BLaER1 (cell line): ENCODE data around the gene ZAR1L.

Source experiments
- H3K27ac ChIP-seq: shearing (Covaris generic); formaldehyde crosslinking; 2 replicates; pipeline ENCODE4 v1.8.1; 2022
- H3K27me3 ChIP-seq: shearing (Covaris generic); formaldehyde crosslinking; 2 replicates; pipeline ENCODE4 v1.8.1; 2022
- H3K36me3 ChIP-seq: shearing (Covaris generic); formaldehyde crosslinking; 2 replicates; pipeline ENCODE4 v1.8.1; 2022
- H3K4me1 ChIP-seq: shearing (Covaris generic); formaldehyde crosslinking; 2 replicates; pipeline ENCODE4 v1.8.1; 2022
- H3K4me2 ChIP-seq: shearing (Covaris generic); formaldehyde crosslinking; 2 replicates; pipeline ENCODE4 v1.8.1; 2022
- H3K4me3 ChIP-seq: shearing (Covaris generic); formaldehyde crosslinking; 2 replicates; pipeline ENCODE4 v1.8.1; 2022
- H3K9ac ChIP-seq: shearing (Covaris generic); formaldehyde crosslinking; 2 replicates; pipeline ENCODE4 v1.8.1; 2022
- H3K9me3 ChIP-seq: shearing (Covaris generic); formaldehyde crosslinking; 2 replicates; pipeline ENCODE4 v1.8.1; 2022
- H4K20me1 ChIP-seq: shearing (Covaris generic); formaldehyde crosslinking; 2 replicates; pipeline ENCODE4 v1.8.1; 2022
- Cebpa-rat ChIP-seq: shearing (Covaris generic); IDR thresholded peaks from 2 replicates; pipeline ENCODE4 v1.8.1; 2022

The ZAR1L gene

GRCh38 chr13:32305646-32306045 lies 9.5 kb downstream of the ZAR1L start:
- no peak for TF ChIP-seq Cebpa-rat
- Histone ChIP-seq H4K20me1 (no peaks in the 10 kb centered on the region), H3K9ac (no peak overlapping the region), H3K4me3 (no peak overlapping the region), H3K4me2 (no peak overlapping the region), H3K27me3 (no peaks in the 10 kb centered on the region), H3K36me3 (no peaks in the 10 kb centered on the region), H3K27ac (no peak overlapping the region), H3K9me3 (no peaks in the 10 kb centered on the region), H3K4me1 (peaks cover 18% of the 10 kb centered on the region)

- H3K27me3 ChIP-seq: no peaks in the 10 kb centered on the region
- no peak for TF ChIP-seq Cebpa-rat
Measured at GRCh38 chr13:32302461-32302860, 12.7 kb downstream of the ZAR1L start.

GRCh38 chr13:32300920-32301319 lies 14.2 kb downstream of the ZAR1L start:
- H3K4me2 ChIP-seq: no peak overlapping the region
- no peak for TF ChIP-seq Cebpa-rat
- H4K20me1 ChIP-seq: no peaks in the 10 kb centered on the region
- no peaks in the 10 kb centered on the region for H3K36me3 ChIP-seq
- no peaks in the 10 kb centered on the region for H3K9me3 ChIP-seq
- H3K4me3 ChIP-seq: no peak overlapping the region
- H3K9ac ChIP-seq: no peak overlapping the region
- H3K27ac ChIP-seq: no peak overlapping the region
- no peaks in the 10 kb centered on the region for H3K4me1 ChIP-seq
- H3K27me3 ChIP-seq: no peaks in the 10 kb centered on the region

More at GRCh38 chr13:32302461-32302860, 12.7 kb downstream of the ZAR1L start:
- Histone ChIP-seq H4K20me1 (no peaks in the 10 kb centered on the region), H3K9ac (no peak overlapping the region), H3K4me3 (no peak overlapping the region), H3K4me2 (no peak overlapping the region), H3K4me1 (no peaks in the 10 kb centered on the region), H3K36me3 (no peaks in the 10 kb centered on the region), H3K27ac (no peak overlapping the region), H3K9me3 (no peaks in the 10 kb centered on the region)

GRCh38 chr13:32300406-32300805 lies 14.8 kb downstream of the ZAR1L start:
- Histone ChIP-seq H3K4me2 (no peak overlapping the region), H4K20me1 (no peaks in the 10 kb centered on the region), H3K27ac (no peak overlapping the region), H3K4me3 (no peak overlapping the region), H3K27me3 (no peaks in the 10 kb centered on the region), H3K36me3 (no peaks in the 10 kb centered on the region), H3K9ac (no peak overlapping the region), H3K9me3 (no peaks in the 10 kb centered on the region), H3K4me1 (no peaks in the 10 kb centered on the region)
- TF ChIP-seq Cebpa-rat: no peak

GRCh38 chr13:32299893-32300292 lies 15.3 kb downstream of the ZAR1L start:
- Histone ChIP-seq H3K4me2 (no peak overlapping the region), H3K9me3 (no peaks in the 10 kb centered on the region), H3K36me3 (no peaks in the 10 kb centered on the region), H3K4me1 (no peaks in the 10 kb centered on the region), H3K27ac (no peak overlapping the region), H4K20me1 (no peaks in the 10 kb centered on the region), H3K27me3 (no peaks in the 10 kb centered on the region), H3K9ac (no peak overlapping the region), H3K4me3 (no peak overlapping the region)
- TF ChIP-seq Cebpa-rat: no peak

- Histone ChIP-seq H3K36me3 (no peaks in the 10 kb centered on the region), H3K4me3 (no peak overlapping the region), H3K4me2 (no peak overlapping the region), H3K27me3 (no peaks in the 10 kb centered on the region), H3K4me1 (no peaks in the 10 kb centered on the region), H4K20me1 (no peaks in the 10 kb centered on the region), H3K9ac (no peak overlapping the region), H3K9me3 (no peaks in the 10 kb centered on the region), H3K27ac (no peak overlapping the region)
- TF ChIP-seq Cebpa-rat: no peak
Measured at GRCh38 chr13:32298695-32299094, 16.5 kb downstream of the ZAR1L start.

GRCh38 chr13:32297206-32297605 lies 18.0 kb downstream of the ZAR1L start:
- no peak overlapping the region for H3K27ac ChIP-seq

GRCh38 chr13:32285633-32285965 lies 29.6 kb downstream of the ZAR1L start:
- Histone ChIP-seq H3K27ac (no peak overlapping the region), H3K4me1 (no peaks in the 10 kb centered on the region), H3K9me3 (no peaks in the 10 kb centered on the region), H3K36me3 (no peaks in the 10 kb centered on the region), H3K4me3 (no peak overlapping the region), H4K20me1 (no peaks in the 10 kb centered on the region), H3K9ac (no peak overlapping the region), H3K27me3 (no peaks in the 10 kb centered on the region), H3K4me2 (no peak overlapping the region)
- TF ChIP-seq Cebpa-rat: no peak

More at GRCh38 chr13:32297206-32297605, 18.0 kb downstream of the ZAR1L start:
- H3K4me3 ChIP-seq: no peak overlapping the region
- no peaks in the 10 kb centered on the region for H3K4me1 ChIP-seq
- no peaks in the 10 kb centered on the region for H3K9me3 ChIP-seq
- no peaks in the 10 kb centered on the region for H4K20me1 ChIP-seq
- no peak for TF ChIP-seq Cebpa-rat
- H3K27me3 ChIP-seq: no peaks in the 10 kb centered on the region
- no peak overlapping the region for H3K4me2 ChIP-seq
- H3K9ac ChIP-seq: no peak overlapping the region
- no peaks in the 10 kb centered on the region for H3K36me3 ChIP-seq

- H3K36me3 ChIP-seq: no peaks in the 10 kb centered on the region
- no peak overlapping the region for H3K4me2 ChIP-seq
- no peaks in the 10 kb centered on the region for H3K27me3 ChIP-seq
- H3K4me1 ChIP-seq: no peaks in the 10 kb centered on the region
- no peaks in the 10 kb centered on the region for H3K9me3 ChIP-seq
- H4K20me1 ChIP-seq: no peaks in the 10 kb centered on the region
- H3K9ac ChIP-seq: no peak overlapping the region
- no peak overlapping the region for H3K27ac ChIP-seq
- TF ChIP-seq Cebpa-rat: no peak
- H3K4me3 ChIP-seq: no peak overlapping the region
Measured at GRCh38 chr13:32284927-32285632, 30.1 kb downstream of the ZAR1L start.

- Histone ChIP-seq H3K9ac (no peak overlapping the region), H3K9me3 (no peaks in the 10 kb centered on the region), H3K4me1 (no peaks in the 10 kb centered on the region), H4K20me1 (no peaks in the 10 kb centered on the region), H3K27me3 (no peaks in the 10 kb centered on the region), H3K36me3 (no peaks in the 10 kb centered on the region), H3K4me3 (no peak overlapping the region), H3K27ac (no peak overlapping the region), H3K4me2 (no peak overlapping the region)
- no peak for TF ChIP-seq Cebpa-rat
Measured at GRCh38 chr13:32282096-32282711, 33.0 kb downstream of the ZAR1L start.
